ENCODE results near the gene SLC28A1. TPM values are rescaled to one million over a fixed set of nuclear protein-coding genes. Genes with fewer than 3 reads are reported as not detected.

Gene SLC28A1
- total RNA-seq, 1 experiment from 2014 or later: not detected

GRCh38 chr15:84880822-84881519 lies 3.5 kb upstream of the SLC28A1 start:
- DNase-seq (ENCODE audit: low spot score): no peak
- in situ Hi-C loops (cut with HindIII; ENCODE audit: low sequenced_read_pairs): no loop called here

DNA sequence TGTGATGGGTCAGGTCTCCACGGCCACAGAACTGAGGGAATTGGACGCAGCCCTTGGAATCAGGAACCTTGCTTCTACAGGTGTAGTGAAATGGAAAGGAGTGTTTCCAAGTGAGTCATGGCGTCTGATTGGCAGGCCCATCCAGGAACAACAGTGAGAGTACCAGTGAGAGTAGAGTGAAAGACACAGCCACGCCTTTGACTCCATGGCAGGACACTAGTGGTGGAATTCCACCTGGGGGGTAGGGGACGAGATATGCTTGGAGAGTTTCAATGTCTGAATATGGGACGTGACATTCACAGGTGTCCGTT lies 3.0 kb upstream of the SLC28A1 start:
- in situ Hi-C loops (cut with HindIII; ENCODE audit: low sequenced_read_pairs): no loop called here
- no peak for DNase-seq (ENCODE audit: low spot score)

GRCh38 chr15:84883466-84883865 lies 996 bp upstream of the SLC28A1 start:
- DNase-seq (ENCODE audit: low spot score): no peak
- in situ Hi-C loops (cut with HindIII; ENCODE audit: low sequenced_read_pairs): no loop called here

- DNase-seq (ENCODE audit: low spot score): no peak
Measured at GRCh38 chr15:84885801-84886200, 1.3 kb downstream of the SLC28A1 start.

DNA sequence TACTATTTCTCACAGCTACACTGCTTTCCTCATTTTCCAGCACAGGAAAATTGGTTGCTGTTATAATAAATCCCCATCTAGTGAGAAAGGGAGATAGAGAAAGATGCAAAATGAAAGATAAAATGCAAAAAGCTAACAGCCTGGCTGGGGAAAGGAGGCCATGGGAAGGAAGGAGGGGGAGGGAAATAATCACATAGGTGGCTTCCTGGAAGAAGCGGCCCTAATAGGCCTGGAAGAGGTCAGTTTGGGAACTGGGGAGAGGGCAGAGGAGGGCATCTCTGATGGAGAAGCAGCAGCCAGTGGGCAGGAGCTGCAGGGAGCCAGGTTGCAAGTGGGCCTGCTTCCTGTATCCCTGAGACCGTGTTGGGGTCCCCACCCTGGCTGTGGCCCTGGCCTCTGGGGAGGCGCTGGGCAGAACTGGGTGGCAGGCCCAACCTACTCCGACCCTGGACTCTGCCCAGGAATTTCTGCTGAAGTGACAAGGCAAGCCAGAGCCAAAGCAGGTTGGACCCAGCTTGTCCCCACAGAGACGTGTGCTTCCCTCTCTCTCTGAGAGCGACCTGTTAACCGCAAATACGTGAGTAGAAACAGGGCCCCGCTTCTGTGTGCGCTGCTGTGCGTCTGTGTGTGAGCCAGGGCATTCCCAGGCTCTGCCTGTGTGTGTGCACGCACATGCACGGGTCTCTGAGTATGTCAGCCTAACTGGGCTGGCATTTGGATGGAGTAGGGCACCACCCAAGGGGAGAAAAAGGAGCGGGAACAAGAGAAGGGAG lies 1.9 kb downstream of the SLC28A1 start:
- in situ Hi-C loops (cut with HindIII; ENCODE audit: low sequenced_read_pairs): no loop called here
- DNase-seq (ENCODE audit: low spot score): no peak

More at GRCh38 chr15:84885801-84886200, 1.3 kb downstream of the SLC28A1 start:
- in situ Hi-C loops (cut with HindIII; ENCODE audit: low sequenced_read_pairs): no loop called here

DNA sequence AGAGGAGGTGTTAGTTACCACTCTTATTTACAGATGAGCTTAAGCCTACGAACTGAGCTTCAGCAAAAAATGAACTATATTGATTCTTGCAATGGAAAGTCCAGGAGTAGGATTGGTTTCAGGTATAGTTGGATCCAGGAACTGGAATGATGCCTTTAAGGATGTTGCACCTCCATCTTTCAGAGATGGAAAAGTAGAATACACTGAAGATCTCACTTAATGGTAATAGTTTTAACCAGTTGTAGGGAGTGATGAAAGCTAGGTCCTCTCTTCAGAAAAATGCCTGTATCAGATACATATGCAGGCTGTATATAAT lies 2.5 kb downstream of the SLC28A1 start:
- DNase-seq (ENCODE audit: low spot score): no peak
- in situ Hi-C loops (cut with HindIII; ENCODE audit: low sequenced_read_pairs): no loop called here

DNA sequence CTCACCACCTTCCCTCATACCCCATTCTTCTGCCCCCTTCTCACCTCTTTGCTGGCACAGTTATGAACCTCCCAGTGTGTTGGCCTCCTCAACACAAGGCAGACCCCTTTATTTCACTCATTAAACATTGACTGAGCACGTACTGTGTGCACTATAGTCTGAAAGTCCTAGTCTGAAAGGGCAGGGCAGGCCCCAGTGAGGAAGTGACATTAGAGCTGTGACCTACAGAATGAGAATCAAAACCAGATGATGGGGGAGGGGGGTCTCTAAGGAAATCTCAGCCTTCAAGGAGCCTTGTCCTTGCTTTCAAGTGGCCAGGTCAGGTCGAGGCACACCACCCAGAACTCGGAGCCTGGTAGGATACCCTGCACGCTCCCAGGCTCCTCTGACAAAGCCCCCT lies 3.5 kb downstream of the SLC28A1 start:
- no peak for DNase-seq (ENCODE audit: low spot score)
- in situ Hi-C loops (cut with HindIII; ENCODE audit: low sequenced_read_pairs): no loop called here

- no peak for DNase-seq (ENCODE audit: low spot score)
- in situ Hi-C loops (cut with HindIII; ENCODE audit: low sequenced_read_pairs): no loop called here
Measured at GRCh38 chr15:84888639-84889038, 4.2 kb downstream of the SLC28A1 start.

GRCh38 chr15:84889313-84889990 lies 5.0 kb downstream of the SLC28A1 start:
- in situ Hi-C loops (cut with HindIII; ENCODE audit: low sequenced_read_pairs): no loop called here
- DNase-seq (ENCODE audit: low spot score): no peak

GRCh38 chr15:84889991-84890669 lies 5.7 kb downstream of the SLC28A1 start:
- in situ Hi-C loops (cut with HindIII; ENCODE audit: low sequenced_read_pairs): loop anchor here (10.0 kb wide), 1 partner anchor 55 kb away; no protein-coding TSS in a partner anchor
- no peak for DNase-seq (ENCODE audit: low spot score)

DNA sequence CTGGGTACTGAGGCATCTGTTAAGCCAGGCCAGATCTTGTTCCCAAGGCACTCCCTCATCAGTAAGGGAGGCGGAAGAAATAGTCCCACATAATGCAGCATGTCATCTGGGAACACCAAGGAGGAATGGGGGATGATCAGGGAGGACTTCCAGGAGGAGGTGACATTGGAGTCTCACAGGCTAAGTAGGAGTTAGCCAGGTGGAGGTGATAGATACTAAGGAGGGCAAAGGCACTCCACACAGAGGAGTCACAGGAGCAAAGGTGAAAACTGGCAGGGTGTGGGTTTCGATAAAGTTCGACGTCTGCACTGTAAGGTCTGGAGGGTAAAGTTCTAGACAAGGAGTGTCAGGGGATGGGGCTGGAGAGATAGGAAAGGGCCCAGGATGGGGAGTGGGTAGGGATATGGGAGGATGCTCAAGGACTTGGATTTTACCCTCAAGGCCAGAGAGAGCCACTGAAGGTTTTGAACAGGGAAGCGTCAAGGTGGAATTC lies 6.3 kb downstream of the SLC28A1 start:
- DNase-seq (ENCODE audit: low spot score): no peak
- in situ Hi-C loops (cut with HindIII; ENCODE audit: low sequenced_read_pairs): loop anchor here (10.0 kb wide), 1 partner anchor 56 kb away; no protein-coding TSS in a partner anchor

DNA sequence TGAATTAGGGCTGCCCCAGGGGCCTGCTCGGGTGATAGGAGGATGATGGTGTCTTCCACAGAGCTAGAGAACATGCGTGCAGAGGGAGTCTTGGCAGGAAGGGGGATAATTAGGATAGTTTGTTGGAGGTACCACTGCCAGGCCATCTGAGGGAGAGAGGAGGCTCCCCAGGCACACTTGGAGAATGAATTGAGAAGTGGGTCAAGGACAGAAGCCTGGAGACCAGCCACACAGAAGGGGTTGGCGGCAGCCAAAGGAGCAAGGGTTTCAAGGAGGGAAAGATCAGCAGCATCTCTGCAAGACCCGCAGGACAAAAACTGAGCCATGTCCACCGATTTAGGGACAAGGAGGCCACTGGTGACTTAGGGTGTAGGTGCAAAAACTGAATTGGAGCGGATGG lies 6.9 kb downstream of the SLC28A1 start:
- in situ Hi-C loops (cut with HindIII; ENCODE audit: low sequenced_read_pairs): loop anchor here (10.0 kb wide), 1 partner anchor 57 kb away; no protein-coding TSS in a partner anchor
- DNase-seq (ENCODE audit: low spot score): no peak

- in situ Hi-C loops (cut with HindIII; ENCODE audit: low sequenced_read_pairs): loop anchor here (10.0 kb wide), 1 partner anchor 58 kb away; no protein-coding TSS in a partner anchor
- no peak for DNase-seq (ENCODE audit: low spot score)
Measured at GRCh38 chr15:84892786-84893307, 8.4 kb downstream of the SLC28A1 start.

GRCh38 chr15:84893607-84894006 lies 9.1 kb downstream of the SLC28A1 start:
- no peak for DNase-seq (ENCODE audit: low spot score)
- in situ Hi-C loops (cut with HindIII; ENCODE audit: low sequenced_read_pairs): loop anchor here (10.0 kb wide), 1 partner anchor 59 kb away; no protein-coding TSS in a partner anchor

DNA sequence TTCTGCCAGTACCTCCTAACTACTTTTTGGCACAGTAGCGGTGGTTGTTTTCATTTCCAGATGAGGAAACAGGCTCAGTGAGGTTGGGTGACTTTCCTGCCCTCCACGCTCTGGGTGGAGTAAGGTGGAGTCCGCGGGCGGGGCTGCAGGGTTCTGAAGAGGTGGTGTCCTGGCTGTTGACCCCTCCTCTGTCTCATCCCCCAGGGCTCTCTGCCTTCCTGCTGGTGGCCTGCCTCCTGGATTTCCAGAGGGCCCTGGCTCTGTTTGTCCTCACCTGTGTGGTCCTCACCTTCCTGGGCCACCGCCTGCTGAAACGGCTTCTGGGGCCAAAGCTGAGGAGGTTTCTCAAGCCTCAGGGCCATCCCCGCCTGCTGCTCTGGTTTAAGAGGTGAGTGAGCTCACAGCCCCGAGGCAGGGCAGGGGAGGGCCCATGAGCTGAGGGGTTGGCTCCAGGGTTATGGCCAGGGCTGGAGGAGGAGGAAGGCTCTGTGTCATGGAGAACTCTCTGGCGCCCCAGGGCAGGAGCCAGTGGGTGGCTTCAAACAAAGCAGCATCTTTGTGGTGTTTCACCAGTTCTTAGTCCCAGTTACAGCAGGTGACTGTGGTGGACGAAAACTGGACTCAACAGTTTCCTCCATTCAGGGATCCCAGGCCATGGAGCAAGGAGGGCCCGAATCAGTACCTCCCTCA lies 10.4 kb downstream of the SLC28A1 start:
- in situ Hi-C loops (cut with HindIII; ENCODE audit: low sequenced_read_pairs): loop anchor here (10.0 kb wide), 1 partner anchor 60 kb away; no protein-coding TSS in a partner anchor
- no peak for DNase-seq (ENCODE audit: low spot score)

GRCh38 chr15:84898761-84899160 lies 14.3 kb downstream of the SLC28A1 start:
- in situ Hi-C loops (cut with HindIII; ENCODE audit: low sequenced_read_pairs): loop anchor here (10.0 kb wide), 1 partner anchor 64 kb away; no protein-coding TSS in a partner anchor
- no peak for DNase-seq (ENCODE audit: low spot score)

DNA sequence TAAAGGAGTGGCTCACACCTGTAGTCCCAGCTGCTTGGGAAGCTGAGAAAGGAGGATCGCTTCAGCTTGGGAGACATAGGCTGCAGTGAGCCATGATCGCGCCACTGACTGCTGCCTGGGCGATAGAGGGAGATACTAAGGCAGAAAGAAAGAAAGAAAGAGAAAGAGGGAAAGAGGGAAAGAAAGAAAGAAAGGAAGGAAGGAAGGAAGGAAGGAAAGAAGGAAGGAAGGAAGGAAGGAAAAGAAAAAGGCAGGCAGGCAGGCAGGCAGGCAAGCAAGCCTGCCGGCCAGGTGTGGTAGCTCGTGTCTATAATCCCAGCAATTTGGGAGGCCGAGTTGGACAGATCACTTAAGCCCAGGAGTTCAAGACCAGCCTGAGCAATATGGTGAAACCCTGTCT lies 15.3 kb downstream of the SLC28A1 start:
- in situ Hi-C loops (cut with HindIII; ENCODE audit: low sequenced_read_pairs): loop anchor here (10.0 kb wide), 1 partner anchor 65 kb away; no protein-coding TSS in a partner anchor
- DNase-seq (ENCODE audit: low spot score): no peak

DNA sequence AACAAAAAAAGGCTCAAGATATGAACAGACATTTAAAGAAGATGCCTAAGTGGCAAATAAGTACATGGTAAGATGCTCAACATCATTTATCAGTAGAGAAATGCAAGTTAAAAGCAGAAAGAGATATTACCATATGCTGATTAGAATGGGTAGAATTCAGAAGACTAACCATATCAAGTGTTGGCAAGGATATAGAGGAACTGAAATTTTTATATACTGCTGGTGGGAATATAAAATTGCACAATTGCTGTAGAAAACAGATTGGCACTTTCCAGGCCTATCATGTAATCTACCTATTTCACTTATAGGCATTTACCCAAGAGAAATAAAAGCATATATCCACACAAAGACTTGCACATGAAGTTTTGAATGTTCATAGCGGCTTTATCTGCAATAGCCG lies 17.1 kb downstream of the SLC28A1 start:
- in situ Hi-C loops (cut with HindIII; ENCODE audit: low sequenced_read_pairs): no loop called here
- no peak for DNase-seq (ENCODE audit: low spot score)

Measured in G401 (cell line).